Daoy (cell line): ENCODE data around the gene ANKRD62. TPM values are rescaled to one million over a fixed set of nuclear protein-coding genes. Genes with fewer than 3 reads are reported as not detected.
"Not testable (repeated sequence)": the region's sequence is repeated elsewhere in the genome, so short reads cannot be mapped to it uniquely, and the experiment has no call there.

Experiments
- DNase-seq: peaks from one replicate; pipeline ENCODE4 v3.0.0-alpha.2; 2015; ENCODE audit warnings: low read depth
- total RNA-seq: library from RNA; depleted of rRNA; stranded (reverse); fragments of >200 nt; shearing (Covaris generic); gene quantifications from 2 replicates; pipeline ENCODE4 v1.2.3, GENCODE V29; 2014

ANKRD62 gene
- total RNA-seq, 1 experiment from 2014 or later: not detected

DNA sequence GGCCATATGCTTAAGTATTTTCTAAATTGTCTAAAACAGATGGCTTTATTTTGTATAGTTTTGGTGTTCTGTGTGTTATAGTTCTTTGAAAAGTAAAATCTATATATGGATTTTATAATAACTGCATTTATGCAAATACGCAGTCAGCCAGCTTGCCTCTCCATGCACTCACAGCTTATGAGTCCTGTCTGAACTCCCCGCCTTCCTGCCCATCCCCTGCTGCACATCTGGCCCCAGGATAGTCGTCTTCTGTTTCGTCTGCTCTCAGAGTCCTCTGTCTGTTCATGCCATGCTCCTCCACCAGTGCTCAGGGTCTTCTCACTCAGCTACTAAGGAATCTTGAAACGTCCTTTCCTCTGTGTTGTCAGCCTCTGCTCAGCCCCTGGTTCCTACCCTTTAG lies 28.2 kb upstream of the ANKRD62 start:
- no peak for DNase-seq

GRCh38 chr18:12066910-12067511 lies 26.6 kb upstream of the ANKRD62 start:
- no peak for DNase-seq

DNA sequence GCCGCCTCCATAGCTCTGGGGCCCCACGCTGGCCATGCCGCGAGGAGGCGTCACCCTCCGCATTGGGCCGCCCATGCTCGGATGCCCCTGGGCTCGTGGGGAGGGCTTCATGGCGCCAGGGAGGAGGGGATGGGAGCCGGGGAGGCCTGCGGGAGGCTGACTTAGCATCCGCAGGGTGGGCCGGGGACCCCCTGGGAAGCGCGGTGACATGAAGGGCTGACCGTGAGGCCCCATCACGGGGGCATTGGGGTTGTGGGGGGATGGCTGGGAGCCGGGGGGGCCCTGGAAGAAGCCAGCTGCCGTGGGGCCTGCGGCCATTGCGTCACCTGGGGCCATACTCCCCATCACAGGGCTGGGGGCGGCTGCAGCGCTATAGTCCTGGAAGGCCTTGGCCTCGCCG lies 26.0 kb upstream of the ANKRD62 start:
- DNase-seq: no peak

GRCh38 chr18:12068316-12068949 lies 25.2 kb upstream of the ANKRD62 start:
- not testable (repeated sequence) for DNase-seq

- DNase-seq: no peak
Observed at GRCh38 chr18:12068950-12069320, 24.7 kb upstream of the ANKRD62 start.

DNA sequence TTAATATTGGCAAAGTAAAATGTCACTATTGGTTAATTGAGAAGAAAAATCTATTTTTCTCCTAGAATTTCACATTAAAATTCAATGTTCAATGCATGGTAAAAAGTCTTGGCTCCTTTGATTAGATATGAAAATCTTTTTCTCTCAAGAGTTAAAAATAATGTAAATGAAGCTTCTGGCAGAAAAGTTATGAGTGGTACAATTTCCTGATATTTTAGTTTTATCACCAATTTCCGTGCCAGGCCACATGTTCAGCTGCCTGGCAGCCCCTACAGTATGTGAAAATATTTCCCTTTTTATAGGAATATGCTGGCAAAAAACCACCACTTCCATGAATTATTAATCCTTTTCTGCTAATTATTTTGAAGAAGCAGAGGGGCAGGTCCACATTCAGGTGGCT lies 22.6 kb upstream of the ANKRD62 start:
- not testable (repeated sequence) for DNase-seq

DNA sequence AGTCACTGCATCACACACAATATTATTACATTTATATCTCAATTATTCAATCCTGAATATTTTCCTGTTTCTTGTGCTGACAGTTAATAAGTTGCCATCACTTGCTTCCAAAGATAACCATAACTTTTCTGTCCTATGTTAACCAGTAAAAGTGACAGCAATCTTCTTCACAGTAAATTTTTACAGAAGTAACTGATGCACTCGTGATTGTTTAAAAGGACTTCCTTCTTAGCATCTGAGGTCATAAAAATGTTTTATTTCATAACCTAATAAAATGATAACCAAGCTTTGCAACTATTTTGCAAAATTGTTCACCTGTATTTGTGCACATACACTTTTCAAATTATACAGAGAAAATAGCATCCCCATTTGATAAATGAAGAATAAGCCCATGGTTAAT lies 20.6 kb upstream of the ANKRD62 start:
- no peak for DNase-seq

GRCh38 chr18:12074736-12075135 lies 18.9 kb upstream of the ANKRD62 start:
- DNase-seq: no peak

DNA sequence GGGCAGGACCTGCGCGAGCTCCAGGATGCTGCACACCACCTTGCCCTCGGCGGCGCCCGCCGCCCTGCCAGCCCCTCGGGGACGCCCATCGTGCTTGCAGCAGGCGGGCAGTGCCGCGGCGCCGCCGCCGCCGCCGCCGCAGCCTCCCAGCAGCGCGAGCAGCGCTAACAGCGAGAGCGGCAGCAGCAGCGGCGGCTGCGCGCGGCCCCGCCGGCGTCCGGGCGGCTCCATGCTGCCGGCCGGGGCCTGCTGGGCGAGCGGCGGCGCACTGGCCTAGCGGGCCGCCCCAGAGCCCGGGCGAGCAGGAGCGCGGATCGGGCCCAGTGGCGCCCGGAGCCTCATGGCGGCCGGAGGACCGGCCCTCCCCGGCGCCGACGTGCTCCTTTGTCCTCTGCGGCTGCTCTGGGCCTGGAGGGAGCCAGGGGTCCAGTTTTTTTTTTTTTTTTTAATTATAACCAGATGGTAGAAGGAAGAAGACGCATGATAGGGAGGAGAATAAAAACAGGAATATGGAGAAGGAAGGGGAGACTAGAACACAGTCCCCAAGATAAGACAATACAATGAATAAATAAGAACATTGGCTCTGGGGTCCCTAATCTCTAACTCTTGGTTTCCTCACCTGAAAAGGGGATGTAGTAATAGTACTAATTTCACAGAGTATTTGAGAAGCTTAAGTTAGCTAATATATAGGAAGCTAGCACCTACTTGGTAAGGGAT lies 17.1 kb upstream of the ANKRD62 start:
- no peak for DNase-seq

GRCh38 chr18:12077994-12078393 lies 15.6 kb upstream of the ANKRD62 start:
- DNase-seq: not testable (repeated sequence)

GRCh38 chr18:12079491-12080237 lies 14.0 kb upstream of the ANKRD62 start:
- peak; percentile 41 for DNase-seq

DNA sequence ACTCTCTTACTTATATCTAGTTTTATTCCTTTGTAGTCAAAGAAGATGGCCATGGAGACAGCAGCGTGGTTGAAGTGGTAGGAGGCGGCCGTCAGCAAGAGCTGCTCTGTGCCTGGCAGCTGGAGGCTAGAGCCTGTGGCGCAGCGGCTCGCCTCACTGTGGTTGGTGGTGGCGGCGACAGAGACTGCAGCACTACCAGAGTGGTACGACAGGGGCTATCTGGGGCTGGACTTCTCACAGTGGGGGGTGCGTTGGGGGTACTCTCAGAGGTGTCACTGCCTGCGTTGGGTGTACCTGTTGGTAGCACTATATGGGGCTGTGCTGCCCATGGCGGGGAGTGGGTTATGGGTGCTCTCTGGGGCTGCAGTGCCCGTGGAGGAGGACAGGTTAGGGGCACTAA lies 8.5 kb upstream of the ANKRD62 start:
- DNase-seq: no peak

- no peak for DNase-seq
Observed at GRCh38 chr18:12085786-12086185, 7.9 kb upstream of the ANKRD62 start.

GRCh38 chr18:12086249-12086648 lies 7.4 kb upstream of the ANKRD62 start:
- no peak for DNase-seq

- no peak for DNase-seq
Observed at GRCh38 chr18:12086677-12087470, 6.8 kb upstream of the ANKRD62 start.

DNA sequence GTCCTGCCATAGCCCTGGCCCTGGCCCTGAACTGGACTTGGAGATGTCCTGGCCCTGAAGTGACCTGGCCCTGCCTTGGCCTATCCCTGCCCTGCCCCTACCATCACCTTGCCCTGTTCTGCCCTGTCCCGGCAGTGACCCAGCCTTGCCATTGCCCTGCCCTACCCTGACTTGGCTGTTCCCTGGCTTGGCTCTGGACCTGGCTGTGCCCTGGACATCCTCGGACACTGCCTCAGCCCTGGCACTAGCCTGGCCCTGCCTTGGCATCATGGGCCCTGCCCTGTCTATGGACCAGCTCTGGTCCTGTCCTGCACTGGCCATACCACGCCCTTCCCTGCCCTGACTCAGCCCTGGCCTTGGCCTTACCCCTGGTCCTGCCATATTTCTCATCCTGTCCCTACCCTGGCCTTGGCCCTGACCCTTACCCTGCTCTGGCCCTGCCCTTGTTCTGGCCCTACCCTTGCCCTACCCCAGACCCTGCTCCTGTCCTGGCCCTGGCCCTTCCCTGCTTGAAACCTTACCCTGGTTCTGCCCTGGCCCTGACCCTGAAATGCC lies 6.1 kb upstream of the ANKRD62 start:
- no peak for DNase-seq

- DNase-seq: no peak
Observed at GRCh38 chr18:12088096-12088495, 5.5 kb upstream of the ANKRD62 start.

- DNase-seq: no peak
Observed at GRCh38 chr18:12088731-12089375, 4.8 kb upstream of the ANKRD62 start.

- no peak for DNase-seq
Observed at GRCh38 chr18:12091538-12092141, 2.0 kb upstream of the ANKRD62 start.
